GM10248 (cell line): Measurements from ENCODE around the gene DESI2.

ENCODE experiments used
- CTCF ChIA-PET: fragments of 300-600 bp; sonication (Branson Sonifier 250); formaldehyde crosslinking; extraction: SDS; loops from one replicate; lab custom pipeline; 2021; ENCODE audit warnings: antibody characterized with exemption; lab: Yijun Ruan, JAX
- POLR2A ChIA-PET: fragments of 350-650 bp; sonication (Branson Sonifier 250); formaldehyde crosslinking; extraction: SDS; loops from one replicate; lab custom pipeline; 2020; ENCODE audit warnings: antibody characterized with exemption; lab: Yijun Ruan, JAX
- DNase-seq: peaks from one replicate; pipeline ENCODE4 v3.0.0; 2012; ENCODE audit errors: extremely low spot score
- CTCF ChIP-seq: IDR thresholded peaks from 2 replicates; pipeline ENCODE4 v1.5.1; 2012; ENCODE audit warnings: mild to moderate bottlenecking, low read depth; ENCODE audit errors: extremely low read depth, missing control alignments, control extremely low read depth

Gene DESI2

GRCh38 chr1:244639561-244639960, 13.4 kb upstream of the DESI2 start:
- ChIA-PET POLR2A (no interaction called here), CTCF (interaction anchor here (1.2 to 1.6 kb wide), 3 partner anchors 18 to 36 kb away, joined by 3 to 5 read pairs (median 4); no protein-coding TSS in a partner anchor)
- no peak for DNase-seq
- TF ChIP-seq CTCF: no peak

- TF ChIP-seq CTCF: no peak
- POLR2A ChIA-PET: no interaction called here
- no peak for DNase-seq
- CTCF ChIA-PET: no interaction called here
Observed at GRCh38 chr1:244640917-244641316, 12.0 kb upstream of the DESI2 start.

- ChIA-PET CTCF (no interaction called here), POLR2A (no interaction called here)
- no peak for TF ChIP-seq CTCF
- DNase-seq: no peak
Observed at GRCh38 chr1:244642526-244642925, 10.4 kb upstream of the DESI2 start.

GRCh38 chr1:244642988-244643387, 9.9 kb upstream of the DESI2 start:
- DNase-seq: no peak
- CTCF ChIA-PET: no interaction called here
- no peak for TF ChIP-seq CTCF
- POLR2A ChIA-PET: no interaction called here

- DNase-seq: no peak
- POLR2A ChIA-PET: no interaction called here
- TF ChIP-seq CTCF: no peak
- CTCF ChIA-PET: no interaction called here
Observed at GRCh38 chr1:244645414-244645813, 7.5 kb upstream of the DESI2 start.

- ChIA-PET POLR2A (no interaction called here), CTCF (no interaction called here)
- no peak for TF ChIP-seq CTCF
- no peak for DNase-seq
Observed at GRCh38 chr1:244645890-244646289, 7.0 kb upstream of the DESI2 start.

- TF ChIP-seq CTCF: no peak
- no peak for DNase-seq
- ChIA-PET CTCF (interaction anchor here (0.7 to 1.7 kb wide), 5 partner anchors 8 to 46 kb away, joined by 3 to 6 read pairs (median 4); no protein-coding TSS in a partner anchor), POLR2A (no interaction called here)
Observed at GRCh38 chr1:244647819-244648218, 5.1 kb upstream of the DESI2 start.
